SU-DHL-6 (cell line): ENCODE measurements around the gene PCDHB12.

Experiments
- EZH2phosphoT487 ChIP-seq: fragments of 200-600 bp; sonication (generic), shearing (Covaris generic); conservative IDR thresholded peaks from 2 replicates; pipeline ENCODE4 v1.6.1; 2018; ENCODE audit warnings: mild to moderate bottlenecking, antibody characterized with exemption, low read length, moderate library complexity, mixed read lengths
- TF ChIP-seq, protein P1 (sequence below): fragments of 200-600 bp; sonication (generic); IDR thresholded peaks from one replicate; pipeline ENCODE4 v1.5.1; 2017; ENCODE audit warnings: antibody characterized with exemption, mild to moderate bottlenecking, low read length, moderate library complexity; ENCODE audit not compliant: insufficient read depth, poor library complexity, severe bottlenecking

- TF ChIP-seq, protein P1, sequence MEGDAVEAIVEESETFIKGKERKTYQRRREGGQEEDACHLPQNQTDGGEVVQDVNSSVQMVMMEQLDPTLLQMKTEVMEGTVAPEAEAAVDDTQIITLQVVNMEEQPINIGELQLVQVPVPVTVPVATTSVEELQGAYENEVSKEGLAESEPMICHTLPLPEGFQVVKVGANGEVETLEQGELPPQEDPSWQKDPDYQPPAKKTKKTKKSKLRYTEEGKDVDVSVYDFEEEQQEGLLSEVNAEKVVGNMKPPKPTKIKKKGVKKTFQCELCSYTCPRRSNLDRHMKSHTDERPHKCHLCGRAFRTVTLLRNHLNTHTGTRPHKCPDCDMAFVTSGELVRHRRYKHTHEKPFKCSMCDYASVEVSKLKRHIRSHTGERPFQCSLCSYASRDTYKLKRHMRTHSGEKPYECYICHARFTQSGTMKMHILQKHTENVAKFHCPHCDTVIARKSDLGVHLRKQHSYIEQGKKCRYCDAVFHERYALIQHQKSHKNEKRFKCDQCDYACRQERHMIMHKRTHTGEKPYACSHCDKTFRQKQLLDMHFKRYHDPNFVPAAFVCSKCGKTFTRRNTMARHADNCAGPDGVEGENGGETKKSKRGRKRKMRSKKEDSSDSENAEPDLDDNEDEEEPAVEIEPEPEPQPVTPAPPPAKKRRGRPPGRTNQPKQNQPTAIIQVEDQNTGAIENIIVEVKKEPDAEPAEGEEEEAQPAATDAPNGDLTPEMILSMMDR, result peak; percentile 37
- TF ChIP-seq EZH2phosphoT487, result no peak
These were observed at the start of gene PCDHB12 for GRCh38 chr5:141208478-141208877.
